AG04450 (cell line): Measurements from ENCODE around the gene TMEM52. TPM values are rescaled to one million over a fixed set of nuclear protein-coding genes. Genes with fewer than 3 reads are reported as not detected.

Experiments used
- CTCF ChIA-PET: fragments of 300-600, 350-600 bp; formaldehyde crosslinking; extraction: SDS; loops from one replicate; lab custom pipeline; 2022; ENCODE audit warnings: antibody characterized with exemption, inconsistent platforms; lab: Charles Lee
- POLR2A ChIA-PET: fragments of 350-600 bp; formaldehyde crosslinking; extraction: SDS; loops from one replicate; lab custom pipeline; 2021; ENCODE audit warnings: antibody characterized with exemption, inconsistent platforms; lab: Yijun Ruan, JAX
- DNase-seq: peaks from one replicate; pipeline ENCODE4 v3.0.0-alpha.2; 2011; ENCODE audit warnings: low read depth, low spot score
- H3K27ac ChIP-seq: one replicate; pipeline ENCODE4 v1.5.1; 2012; ENCODE audit warnings: low read depth, low read length, control low read depth
- H3K27me3 ChIP-seq: one replicate; pipeline ENCODE4 v1.6.0; 2012; ENCODE audit warnings: low read length; ENCODE audit not compliant: control insufficient read depth, insufficient read depth
- H3K4me3 ChIP-seq: 2 replicates; pipeline ENCODE4 v1.5.1; 2011; ENCODE audit warnings: mild to moderate bottlenecking, low read depth, low read length, control low read depth
- H3K9me3 ChIP-seq: 2 replicates; pipeline ENCODE4 v1.5.1; 2012; ENCODE audit warnings: low read length; ENCODE audit not compliant: control insufficient read depth, insufficient read depth
- polyA plus RNA-seq: library from polyadenylated mRNA; depleted of rRNA; stranded (reverse); fragments of >200 nt; gene quantifications from 2 replicates; pipeline ENCODE4 v1.2.3, GENCODE V29; 2011
- TF ChIP-seq, protein P1 (sequence below): IDR thresholded peaks from 2 replicates; pipeline ENCODE4 v1.5.1; 2011; ENCODE audit warnings: low read depth, low read length, control low read depth, inconsistent platforms

Gene TMEM52
- polyA plus RNA-seq, 1 experiment: 0.30 TPM

- no peak overlapping the region for H3K27ac ChIP-seq
- peaks cover 27% of the 10 kb centered on the region for H3K27me3 ChIP-seq
- CTCF ChIA-PET: no interaction called here
Measured at GRCh38 chr1:1964811-1965210, 45.7 kb upstream of the TMEM52 start.

GRCh38 chr1:1963570-1963969 lies 44.5 kb upstream of the TMEM52 start:
- POLR2A ChIA-PET: no interaction called here
- no peaks in the 10 kb centered on the region; the same call in 1 of the 2 replicates for H3K9me3 ChIP-seq
- CTCF ChIA-PET: no interaction called here

More at GRCh38 chr1:1964811-1965210, 45.7 kb upstream of the TMEM52 start:
- TF ChIP-seq, protein P1, sequence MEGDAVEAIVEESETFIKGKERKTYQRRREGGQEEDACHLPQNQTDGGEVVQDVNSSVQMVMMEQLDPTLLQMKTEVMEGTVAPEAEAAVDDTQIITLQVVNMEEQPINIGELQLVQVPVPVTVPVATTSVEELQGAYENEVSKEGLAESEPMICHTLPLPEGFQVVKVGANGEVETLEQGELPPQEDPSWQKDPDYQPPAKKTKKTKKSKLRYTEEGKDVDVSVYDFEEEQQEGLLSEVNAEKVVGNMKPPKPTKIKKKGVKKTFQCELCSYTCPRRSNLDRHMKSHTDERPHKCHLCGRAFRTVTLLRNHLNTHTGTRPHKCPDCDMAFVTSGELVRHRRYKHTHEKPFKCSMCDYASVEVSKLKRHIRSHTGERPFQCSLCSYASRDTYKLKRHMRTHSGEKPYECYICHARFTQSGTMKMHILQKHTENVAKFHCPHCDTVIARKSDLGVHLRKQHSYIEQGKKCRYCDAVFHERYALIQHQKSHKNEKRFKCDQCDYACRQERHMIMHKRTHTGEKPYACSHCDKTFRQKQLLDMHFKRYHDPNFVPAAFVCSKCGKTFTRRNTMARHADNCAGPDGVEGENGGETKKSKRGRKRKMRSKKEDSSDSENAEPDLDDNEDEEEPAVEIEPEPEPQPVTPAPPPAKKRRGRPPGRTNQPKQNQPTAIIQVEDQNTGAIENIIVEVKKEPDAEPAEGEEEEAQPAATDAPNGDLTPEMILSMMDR: no peak
- H3K4me3 ChIP-seq: no peak overlapping the region
- DNase-seq: no peak
- H3K9me3 ChIP-seq: peaks cover 4% of the 10 kb centered on the region; the same call in 1 of the 2 replicates
- POLR2A ChIA-PET: no interaction called here

GRCh38 chr1:1962752-1963151 lies 43.7 kb upstream of the TMEM52 start:
- TF ChIP-seq, protein P1: no peak
- Histone ChIP-seq H3K4me3 (no peak overlapping the region), H3K27ac (no peak overlapping the region), H3K27me3 (peaks cover 33% of the 10 kb centered on the region), H3K9me3 (no peaks in the 10 kb centered on the region; the same call in 1 of the 2 replicates)
- no peak for DNase-seq
- POLR2A ChIA-PET: no interaction called here
- CTCF ChIA-PET: interaction anchor here (4.7 kb wide), 1 partner anchor 82 kb away, joined by 45 read pairs; no protein-coding TSS in a partner anchor

More at GRCh38 chr1:1963570-1963969, 44.5 kb upstream of the TMEM52 start:
- TF ChIP-seq, protein P1: no peak
- Histone ChIP-seq H3K27ac (no peak overlapping the region), H3K4me3 (no peak overlapping the region), H3K27me3 (peaks cover 30% of the 10 kb centered on the region)
- no peak for DNase-seq

DNA sequence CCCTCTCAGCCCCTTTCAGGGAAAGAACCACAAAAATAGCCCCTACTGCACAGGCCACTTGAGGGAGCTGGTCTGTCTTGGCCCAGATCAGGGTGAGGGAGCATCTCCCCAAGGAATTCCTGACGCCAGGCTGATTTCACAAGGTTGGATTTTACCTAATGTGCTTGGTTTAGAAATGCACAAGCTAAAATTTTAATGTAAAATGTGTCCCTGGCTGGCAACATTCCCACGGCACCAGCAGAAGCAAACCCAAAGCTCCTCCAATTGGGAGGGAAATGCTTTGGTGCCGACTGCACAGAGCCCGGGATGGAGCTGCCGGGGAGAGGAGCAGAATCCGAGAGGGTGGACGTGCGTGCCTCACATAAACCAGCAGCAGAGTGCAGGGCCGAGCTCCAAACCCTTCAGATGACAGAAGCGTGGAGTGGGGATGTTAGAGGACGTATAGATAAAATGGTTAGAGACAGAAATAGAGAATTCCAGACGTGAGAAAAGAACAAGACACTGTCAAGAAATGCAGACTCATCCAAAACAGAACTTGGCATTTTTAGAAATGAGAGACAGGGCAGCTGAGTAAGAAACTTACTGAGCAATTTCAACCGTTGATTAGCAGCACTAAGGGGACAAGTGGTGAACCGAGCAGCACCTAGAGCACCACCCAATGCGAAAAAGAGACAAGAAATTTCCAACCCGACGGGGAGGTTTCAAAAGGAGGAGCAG lies 41.6 kb upstream of the TMEM52 start:
- DNase-seq: no peak
- CTCF ChIA-PET: interaction anchor here (0.6 to 4.7 kb wide), 12 partner anchors 17 to 331 kb away, joined by 3 to 45 read pairs (median 3); no protein-coding TSS in a partner anchor
- H3K4me3 ChIP-seq: no peak overlapping the region
- POLR2A ChIA-PET: no interaction called here
- TF ChIP-seq, protein P1: no peak
- H3K9me3 ChIP-seq: no peaks in the 10 kb centered on the region; the same call in 1 of the 2 replicates
- H3K27me3 ChIP-seq: peaks cover 29% of the 10 kb centered on the region
- no peak overlapping the region for H3K27ac ChIP-seq
